ENCODE results near the gene MFAP2. TPM values are rescaled to one million over a fixed set of nuclear protein-coding genes. Genes with fewer than 3 reads are reported as not detected.

MFAP2 gene
- total RNA-seq, 4 donors from 2014 or later: 5.9 to 26.6 (median 13.5) TPM

GRCh38 chr1:17024721-17025120 is 44.3 kb upstream of the MFAP2 start:
- Histone ChIP-seq H3K4me1 (peaks cover 0 to 19% (median 0%) of the 10 kb centered on the region in 4 donors), H3K27ac (no peak overlapping the region), H3K36me3 (peaks cover 0 to 91% (median 42%) of the 10 kb centered on the region in 3 donors), H3K9me3 (no peaks in the 10 kb centered on the region), H3K4me3 (no peak overlapping the region), H3K27me3 (no peaks in the 10 kb centered on the region)
- WGBS, 2 donors: 80 to 86% methylated on average over 1 of the region's 1 CpG
- DNase-seq (ENCODE audit: low spot score in 2 of 2): no peak
- TF ChIP-seq POLR2A (IDR thresholded peaks at IDR 0.05) (no peak), CTCF (IDR thresholded peaks at IDR 0.05) (no peak)

GRCh38 chr1:17023573-17023972 is 43.2 kb upstream of the MFAP2 start:
- Histone ChIP-seq H3K4me3 (no peak overlapping the region), H3K36me3 (peaks cover 0 to 97% (median 50%) of the 10 kb centered on the region in 3 donors), H3K9me3 (no peaks in the 10 kb centered on the region), H3K4me1 (peaks cover 0 to 16% (median 0%) of the 10 kb centered on the region in 4 donors), H3K27me3 (no peaks in the 10 kb centered on the region), H3K27ac (no peak overlapping the region)
- 63 to 72% methylated on average over 3 of the region's 3 CpGs for WGBS, 2 donors
- TF ChIP-seq EP300 (IDR thresholded peaks at IDR 0.05): no peak
- no peak for TF ChIP-seq CTCF (IDR thresholded peaks at IDR 0.05)
- no peak for TF ChIP-seq POLR2A (IDR thresholded peaks at IDR 0.05)
- no peak for DNase-seq (ENCODE audit: low spot score in 2 of 2)

GRCh38 chr1:17023102-17023501 is 42.7 kb upstream of the MFAP2 start:
- 46 to 63% methylated on average over 4 of the region's 4 CpGs for WGBS, 2 donors
- no peak for DNase-seq (ENCODE audit: low spot score in 2 of 2)
- Histone ChIP-seq H3K9me3 (no peaks in the 10 kb centered on the region), H3K4me1 (peaks cover 0 to 11% (median 0%) of the 10 kb centered on the region in 4 donors), H3K36me3 (peaks cover 0 to 99% (median 50%) of the 10 kb centered on the region in 3 donors), H3K4me3 (no peak overlapping the region), H3K27ac (no peak overlapping the region), H3K27me3 (no peaks in the 10 kb centered on the region)
- no peak for TF ChIP-seq EP300 (IDR thresholded peaks at IDR 0.05)
- no peak for TF ChIP-seq CTCF (IDR thresholded peaks at IDR 0.05)
- no peak for TF ChIP-seq POLR2A (IDR thresholded peaks at IDR 0.05)

- DNase-seq (ENCODE audit: low spot score in 2 of 2): no peak
- peaks cover 0 to 96% (median 44%) of the 10 kb centered on the region in 3 donors for H3K36me3 ChIP-seq
- no peak overlapping the region for H3K27ac ChIP-seq
Measured at GRCh38 chr1:17021896-17022295, 41.5 kb upstream of the MFAP2 start.

GRCh38 chr1:17020502-17020901 is 40.1 kb upstream of the MFAP2 start:
- TF ChIP-seq EP300 (IDR thresholded peaks at IDR 0.05) (no peak), CTCF (IDR thresholded peaks at IDR 0.05) (no peak), POLR2A (IDR thresholded peaks at IDR 0.05) (no peak)
- H3K36me3 ChIP-seq: peaks cover 0 to 84% (median 36%) of the 10 kb centered on the region in 3 donors
- no peak for DNase-seq (ENCODE audit: low spot score in 2 of 2)
- peaks cover 0 to 11% (median 0%) of the 10 kb centered on the region in 4 donors for H3K4me1 ChIP-seq
- WGBS, 2 donors: 89 to 100% methylated on average over 2 of the region's 2 CpGs
- H3K27me3 ChIP-seq: no peaks in the 10 kb centered on the region
- no peaks in the 10 kb centered on the region for H3K9me3 ChIP-seq
- no peak overlapping the region for H3K4me3 ChIP-seq
- H3K27ac ChIP-seq: no peak overlapping the region

More at GRCh38 chr1:17021896-17022295, 41.5 kb upstream of the MFAP2 start:
- no peak overlapping the region for H3K4me3 ChIP-seq
- H3K9me3 ChIP-seq: no peaks in the 10 kb centered on the region
- H3K27me3 ChIP-seq: no peaks in the 10 kb centered on the region
- 83 to 92% methylated on average over 10 of the region's 10 CpGs for WGBS, 2 donors
- no peaks in the 10 kb centered on the region for H3K4me1 ChIP-seq
- no peak for TF ChIP-seq POLR2A (IDR thresholded peaks at IDR 0.05)
- no peak for TF ChIP-seq CTCF (IDR thresholded peaks at IDR 0.05)

Data from tibial nerve (tissue), 4 donors.